HepG2 (cell line): ENCODE data around the gene SH3GL1. TPM values are rescaled to one million over a fixed set of nuclear protein-coding genes. Genes with fewer than 3 reads are reported as not detected.

Experiments used
- ATRX ChIP-seq: sonication (generic); formaldehyde crosslinking; IDR thresholded peaks from 2 replicates; pipeline ENCODE4 v1.4.0; 2020; ENCODE audit warnings: missing genetic modification reagents, borderline replicate concordance
- CBFB ChIP-seq: sonication (generic); formaldehyde crosslinking; IDR thresholded peaks from 2 replicates; pipeline ENCODE4 v1.4.0; 2020; ENCODE audit warnings: missing genetic modification reagents
- CBX1 ChIP-seq: IDR thresholded peaks from one replicate; pipeline ENCODE4 v1.6.1; 2016; ENCODE audit warnings: antibody characterized with exemption, low read depth
- ERF ChIP-seq: IDR thresholded peaks from 2 replicates; pipeline ENCODE4 v1.6.1; 2018; ENCODE audit warnings: missing biosample characterization, missing genetic modification reagents
- GLI4 ChIP-seq: sonication (generic); formaldehyde crosslinking; IDR thresholded peaks from 2 replicates; pipeline ENCODE4 v1.5.1; 2020; ENCODE audit warnings: missing genetic modification reagents, mild to moderate bottlenecking, moderate library complexity, borderline replicate concordance
- HMGXB4 ChIP-seq, 2 experiments: sonication (generic) in 1 of 2; formaldehyde crosslinking in 1 of 2; IDR thresholded peaks; 2 replicates each; pipeline versions ENCODE4 v1.4.0 to v1.6.1; 2018 to 2020; ENCODE audit warnings: missing genetic modification reagents in 2 of 2, borderline replicate concordance in 1 of 2, low read depth in 1 of 2, mild to moderate bottlenecking in 1 of 2, missing biosample characterization in 1 of 2
- JDP2 ChIP-seq: sonication (generic); formaldehyde crosslinking; IDR thresholded peaks from 2 replicates; pipeline ENCODE4 v1.8.1; 2022; ENCODE audit warnings: missing genetic modification reagents, borderline replicate concordance
- MEF2D ChIP-seq: sonication (generic); formaldehyde crosslinking; IDR thresholded peaks from 2 replicates; pipeline ENCODE4 v1.5.1; 2020; ENCODE audit warnings: mild to moderate bottlenecking, missing genetic modification reagents
- NFE2L1 ChIP-seq: sonication (generic); formaldehyde crosslinking; IDR thresholded peaks from 2 replicates; pipeline ENCODE4 v1.4.0; 2020; ENCODE audit warnings: missing genetic modification reagents, mild to moderate bottlenecking, borderline replicate concordance
- NR2F1 ChIP-seq, 2 experiments: fragments of 450-650 bp in 1 of 2; formaldehyde crosslinking in 1 of 2; IDR thresholded peaks; 2 replicates each; pipeline versions ENCODE4 v1.5.0 to v1.6.1; 2016 to 2020; ENCODE audit warnings: mild to moderate bottlenecking in 1 of 2, missing compliant biosample characterization in 1 of 2, missing genetic modification reagents in 1 of 2, moderate library complexity in 1 of 2
- PREB ChIP-seq: sonication (generic); formaldehyde crosslinking; IDR thresholded peaks from 2 replicates; pipeline ENCODE4 v1.4.0; 2020; ENCODE audit warnings: missing genetic modification reagents
- PTBP1 ChIP-seq: fragments of 200-400 bp; formaldehyde crosslinking; IDR thresholded peaks from 2 replicates; pipeline ENCODE4 v1.6.1; 2018; ENCODE audit warnings: low read length, low read depth; ENCODE audit not compliant: poor library complexity, severe bottlenecking
- RERE ChIP-seq: IDR thresholded peaks from 2 replicates; pipeline ENCODE4 v1.6.1; 2016; ENCODE audit warnings: low read depth, missing genetic modification reagents, missing compliant biosample characterization
- TCF12 ChIP-seq, 2 experiments: fragments of 450-650 bp in 1 of 2; sonication (generic) in 1 of 2; formaldehyde crosslinking in 1 of 2; IDR thresholded peaks; 2 replicates each; pipeline versions ENCODE4 v1.6.1 to v1.8.0; 2017 to 2022; ENCODE audit warnings: antibody characterized with exemption in 1 of 2, mild to moderate bottlenecking in 1 of 2, missing genetic modification reagents in 1 of 2, moderate library complexity in 1 of 2
- TFE3 ChIP-seq: IDR thresholded peaks from 2 replicates; pipeline ENCODE4 v1.6.1; 2016
- ZBTB8A ChIP-seq: sonication (generic); formaldehyde crosslinking; IDR thresholded peaks from 2 replicates; pipeline ENCODE4 v1.4.0; 2020; ENCODE audit warnings: mild to moderate bottlenecking, low read depth, missing genetic modification reagents, borderline replicate concordance
- ZNF12 ChIP-seq: sonication (generic); formaldehyde crosslinking; IDR thresholded peaks from 2 replicates; pipeline ENCODE4 v1.5.0; 2020; ENCODE audit warnings: missing genetic modification reagents
- polyA plus RNA-seq, 8 experiments: library from polyadenylated mRNA; depleted of rRNA in 3 of 8; stranded (reverse) in 7 of 8; unstranded in 1 of 8; fragments of >200 nt; fragmentation: Illumina TruSeq in 4 of 8; extraction: Trizol in 4 of 8; gene quantifications; 2 replicates each; pipeline versions ENCODE4 v1.2.1 to v1.2.3, GENCODE V29; 2011 to 2016; ENCODE audit warnings: low read depth in 4 of 8, missing spikeins in 1 of 8, mixed read lengths in 1 of 8; ENCODE audit not compliant: insufficient read depth in 1 of 8
- total RNA-seq, 5 experiments: library from RNA; depleted of rRNA; stranded (reverse); fragments of >200 nt; fragmentation: Illumina TruSeq; extraction: Trizol; gene quantifications; 2 replicates each; pipeline ENCODE4 v1.2.3, GENCODE V29; 2016; ENCODE audit warnings: low read depth in 1 of 5

SH3GL1 gene
- total and polyA plus RNA-seq, 2 of the 13 experiments (the other 11 are each of a cell fraction or from before 2014, with no cell fraction given) = 33.0 to 45.1 TPM

- peak; percentile 77 to 97; a peak in 3 of 4 replicates for TF ChIP-seq HMGXB4 (CRISPR knock-in tag; IDR thresholded peaks at IDR 0.05; ENCODE audit: borderline replicate concordance in 1 of 2, low read depth in 1 of 2)
- TF ChIP-seq RERE = peak; percentile 41; the same call in 1 of the 2 replicates
- TF ChIP-seq PTBP1 = no peak
- peak; percentile 88 for TF ChIP-seq CBX1
- 0 out of 2 replicates have a peak, but pooled peaks have one; percentile 42 for TF ChIP-seq MEF2D
- no peak for TF ChIP-seq ATRX (CRISPR knock-in tag)
- peak; percentile 79; the same call in 1 of the 2 replicates for TF ChIP-seq CBFB (CRISPR knock-in tag)
- no peak for TF ChIP-seq NFE2L1 (CRISPR knock-in tag)
- no peak for TF ChIP-seq ZBTB8A (CRISPR knock-in tag)
- peak; percentile 11; the same call in 1 of the 2 replicates for TF ChIP-seq ZNF12 (CRISPR knock-in tag)
- peak; percentile 85 for TF ChIP-seq ERF (CRISPR knock-in tag)
- no peak for TF ChIP-seq NR2F1 (CRISPR knock-in tag; IDR thresholded peaks at IDR 0.05)
- no peak for TF ChIP-seq PREB
- no peak for TF ChIP-seq TCF12 (IDR thresholded peaks at IDR 0.05)
- no peak; the same call in 1 of the 2 replicates for TF ChIP-seq TCF12 (CRISPR knock-in tag; IDR thresholded peaks at IDR 0.05)
- no peak for TF ChIP-seq GLI4 (CRISPR knock-in tag)
- TF ChIP-seq TFE3 = 0 out of 2 replicates have a peak, but pooled peaks have one; percentile 55
- TF ChIP-seq JDP2 (CRISPR knock-in tag) = 0 out of 2 replicates have a peak, but pooled peaks have one; percentile 37
These were observed at the start of gene SH3GL1 (continued) for GRCh38 chr19:4400135-4400936.
